ENCODE results near the gene STK10.

STK10 gene

GRCh38 chr5:172005708-172006320, 182.2 kb downstream of the STK10 start:
- no peak for TF ChIP-seq CTCF (IDR thresholded peaks at IDR 0.05)
- Histone ChIP-seq H3K27ac (peak overlapping the region; percentile 91 to 93), H3K4me3 (peak overlapping the region; percentile 77)
- no peak for DNase-seq (ENCODE audit: low spot score)

GRCh38 chr5:172004824-172005237, 183.2 kb downstream of the STK10 start:
- H3K4me3 ChIP-seq, result peak overlapping the region; percentile 77
- TF ChIP-seq CTCF (IDR thresholded peaks at IDR 0.05), result no peak
- DNase-seq (ENCODE audit: low spot score), result no peak
- peak overlapping the region; percentile 91 to 93 for H3K27ac ChIP-seq

- no peak for TF ChIP-seq CTCF (IDR thresholded peaks at IDR 0.05)
- Histone ChIP-seq H3K27ac (peak overlapping the region; percentile 11 to 30), H3K4me3 (peak overlapping the region; percentile 43)
- no peak for DNase-seq (ENCODE audit: low spot score)
These were observed 184.3 kb downstream of the STK10 start for GRCh38 chr5:172003746-172004145.

- peak overlapping the region in 1 of 2 donors; percentile 30 for H3K27ac ChIP-seq
- peak overlapping the region; percentile 43 for H3K4me3 ChIP-seq
- no peak for TF ChIP-seq CTCF (IDR thresholded peaks at IDR 0.05)
- DNase-seq (ENCODE audit: low spot score), result no peak
These were observed 185.0 kb downstream of the STK10 start for GRCh38 chr5:172002840-172003512.

GRCh38 chr5:172002310-172002709, 185.7 kb downstream of the STK10 start:
- peak overlapping the region in 1 of 2 donors; percentile 3 for H3K27ac ChIP-seq
- DNase-seq (ENCODE audit: low spot score), result no peak
- no peak for TF ChIP-seq CTCF (IDR thresholded peaks at IDR 0.05)
- H3K4me3 ChIP-seq, result no peak overlapping the region

GRCh38 chr5:171999877-172000276, 188.1 kb downstream of the STK10 start:
- H3K4me3 ChIP-seq, result no peak overlapping the region
- H3K27ac ChIP-seq, result no peak overlapping the region
- TF ChIP-seq CTCF (IDR thresholded peaks at IDR 0.05), result no peak
- no peak for DNase-seq (ENCODE audit: low spot score)

- TF ChIP-seq CTCF (IDR thresholded peaks at IDR 0.05), result no peak
- H3K27ac ChIP-seq, result no peak overlapping the region
- DNase-seq (ENCODE audit: low spot score), result no peak
- no peak overlapping the region for H3K4me3 ChIP-seq
These were observed 188.9 kb downstream of the STK10 start for GRCh38 chr5:171999100-171999499.
